HG03457 (cell line): ENCODE results near the gene PRAC2.

Experiments used
- ATAC-seq: cut with Tn5 transposase; IDR thresholded peaks from one replicate; pipeline ENCODE4 v1.9.1; 2021; ENCODE audit warnings: moderate number of reproducible peaks; ENCODE audit not compliant: unreplicated experiment

The PRAC2 gene

GRCh38 chr17:48719642-48720265, 3.2 kb upstream of the PRAC2 start:
- no peak for ATAC-seq

DNA sequence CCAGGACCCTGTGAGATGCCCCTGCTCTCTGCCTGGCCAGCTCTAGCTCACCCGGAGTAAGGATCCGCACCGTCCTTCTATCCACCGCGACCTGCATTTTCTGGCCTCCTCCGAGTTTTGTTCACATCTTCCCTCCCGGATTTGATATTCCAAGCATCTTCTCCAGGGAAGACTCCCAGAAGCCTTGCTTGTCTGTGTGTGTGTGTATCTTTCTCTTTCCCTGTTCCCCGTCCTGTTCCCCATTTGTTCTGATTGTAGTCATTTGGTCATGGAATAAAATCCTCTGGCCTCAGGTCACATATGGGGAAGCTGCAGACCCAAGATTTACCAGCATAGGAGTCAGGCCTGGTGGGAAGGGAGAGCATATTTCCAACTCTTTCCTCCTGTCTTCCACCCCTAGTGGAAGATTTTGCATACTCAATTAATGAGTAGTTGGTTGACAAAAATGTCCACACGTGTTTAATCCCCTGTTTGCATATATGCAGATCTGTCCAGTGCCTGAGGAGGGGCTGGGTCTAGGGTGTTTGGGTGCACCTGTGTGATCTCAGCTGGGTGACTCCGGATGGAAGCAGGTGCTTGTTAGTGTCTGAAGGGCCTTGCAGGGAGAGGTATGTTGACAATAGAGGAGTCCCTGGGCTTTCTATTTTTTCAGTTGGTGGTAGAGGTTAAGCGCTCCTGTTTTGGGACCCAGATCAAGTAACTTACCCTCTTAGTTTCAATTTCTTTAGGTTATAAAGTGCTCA, 2.5 kb upstream of the PRAC2 start:
- no peak for ATAC-seq

DNA sequence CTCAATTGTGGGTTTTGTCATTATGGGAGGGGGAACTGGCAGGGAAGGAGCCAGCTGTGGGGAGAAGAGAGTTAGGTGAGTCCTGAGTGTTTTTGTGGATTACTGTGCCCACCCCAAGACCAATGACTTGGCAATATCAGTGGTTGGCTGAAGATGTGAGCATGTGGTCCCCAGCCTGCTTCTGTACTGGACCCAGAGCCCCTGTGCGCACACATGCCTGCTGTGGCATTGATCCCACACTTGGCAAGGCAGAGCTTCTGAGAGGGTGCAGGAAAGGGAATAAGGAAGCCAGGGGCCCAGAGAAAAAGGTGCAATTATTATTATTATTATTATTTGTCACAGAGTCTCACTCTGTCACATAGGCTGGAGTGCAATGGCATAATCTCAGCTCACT, 2.0 kb upstream of the PRAC2 start:
- ATAC-seq, result no peak

GRCh38 chr17:48722201-48722907, 631 bp upstream of the PRAC2 start, which contains the start of gene PRAC1:
TSS of gene PRAC1 (minus strand) at chr17:48722518. CDS start at chr17:48722392, 126 bp downstream.
- ATAC-seq, result no peak

GRCh38 chr17:48723423-48724250, 652 bp downstream of the PRAC2 start:
- ATAC-seq, result no peak

- ATAC-seq, result no peak
Observed at GRCh38 chr17:48724251-48725003, 1.4 kb downstream of the PRAC2 start.

- no peak for ATAC-seq
Observed at GRCh38 chr17:48725004-48725287, 2.0 kb downstream of the PRAC2 start.

- no peak for ATAC-seq
Observed at GRCh38 chr17:48725288-48726064, 2.5 kb downstream of the PRAC2 start.

- ATAC-seq, result no peak
Observed at GRCh38 chr17:48726114-48726915, 3.3 kb downstream of the PRAC2 start.

GRCh38 chr17:48726916-48727286, 3.9 kb downstream of the PRAC2 start:
- ATAC-seq, result no peak

DNA sequence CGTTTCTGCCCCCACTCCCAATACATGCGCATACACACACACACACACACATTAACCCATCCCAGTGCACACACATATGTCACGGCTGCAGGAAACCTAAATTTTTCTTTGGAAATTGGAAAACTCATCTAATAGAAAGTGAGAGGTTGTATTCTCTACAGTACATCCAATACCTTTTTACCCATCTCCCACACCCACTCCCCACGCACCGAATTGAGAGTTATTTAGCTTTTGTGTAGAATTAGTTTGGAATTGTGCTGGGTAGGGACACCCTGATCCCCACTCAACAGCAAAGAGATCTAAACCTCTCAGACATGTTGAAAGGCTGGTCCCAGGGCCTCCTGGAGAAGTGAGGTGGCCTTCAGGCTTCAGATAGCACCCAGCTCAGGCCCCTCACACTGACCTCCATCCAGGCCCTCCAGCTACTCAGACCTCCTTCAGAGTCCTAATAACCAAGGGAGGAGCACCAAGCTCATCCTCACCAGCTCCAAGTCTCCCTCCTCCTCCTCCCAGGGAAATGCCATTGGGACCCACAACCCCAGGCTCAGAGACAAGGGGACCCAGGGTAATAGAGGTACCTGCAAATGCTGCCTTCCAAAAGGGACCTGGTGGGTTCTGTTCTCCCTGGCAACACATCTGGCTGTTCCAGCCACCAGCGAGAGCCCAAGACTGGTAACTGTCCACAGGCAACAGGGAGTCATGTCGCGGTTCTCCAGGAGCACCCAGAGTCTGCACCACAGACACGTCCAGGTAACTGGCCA, 4.6 kb downstream of the PRAC2 start:
- ATAC-seq, result no peak

- no peak for ATAC-seq
Observed at GRCh38 chr17:48728232-48729231, 5.5 kb downstream of the PRAC2 start, which contains the start of gene HOXB13. TSS of gene HOXB13 (minus strand) at chr17:48728750. CDS start at chr17:48728593, 157 bp downstream.

GRCh38 chr17:48729335-48730239, 6.6 kb downstream of the PRAC2 start:
- ATAC-seq, result no peak

- no peak for ATAC-seq
Observed at GRCh38 chr17:48730240-48730550, 7.2 kb downstream of the PRAC2 start.

DNA sequence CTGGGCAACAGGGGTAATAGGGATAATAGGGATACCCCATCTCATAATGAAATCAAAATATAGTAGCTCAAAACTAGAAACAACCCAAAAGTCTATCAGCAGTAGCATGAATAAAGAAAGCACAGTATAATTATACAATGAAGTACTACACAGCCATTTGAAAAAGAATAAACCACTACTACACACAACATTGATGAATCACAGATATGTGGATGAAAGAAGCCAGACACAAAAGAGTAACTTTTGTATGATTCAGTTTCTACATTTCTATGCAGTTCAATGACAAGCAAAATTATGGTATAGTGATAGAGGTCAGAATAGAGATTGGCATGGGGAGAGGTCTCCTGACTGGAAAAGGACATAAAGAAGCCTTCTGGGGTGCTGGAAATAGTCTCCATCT, 8.4 kb downstream of the PRAC2 start:
- no peak for ATAC-seq
